HEK293 (cell line): Measurements from ENCODE around the gene LCN12.
A peak's percentile ranks its signal among the peaks of the same experiment; 100 is the strongest.

Source experiments
- CTCF ChIA-PET: fragments of 350-600 bp; formaldehyde crosslinking; extraction: SDS; loops from one replicate; lab custom pipeline; 2021; ENCODE audit warnings: antibody characterized with exemption; lab: Yijun Ruan, JAX
- POLR2A ChIA-PET: fragments of 300-600 bp; formaldehyde crosslinking; extraction: SDS; loops from one replicate; lab custom pipeline; 2020; ENCODE audit warnings: antibody characterized with exemption, inconsistent platforms; lab: Yijun Ruan, JAX
- H3K27ac ChIP-seq: fragments of 200-500 bp; sonication (Bioruptor generic); 2 replicates; pipeline ENCODE4 v1.5.1; 2014; ENCODE audit warnings: low read depth, low read length, control low read depth, inconsistent platforms; ENCODE audit errors: extremely low read depth
- H3K36me3 ChIP-seq, 2 experiments: fragments of 200-500 bp in 1 of 2; sonication (Bioruptor generic) in 1 of 2; 1 replicate in 1 of 2; 2 replicates in 1 of 2; pipeline ENCODE4 v1.5.1; 2014 to 2017; ENCODE audit warnings: inconsistent platforms in 2 of 2, low read length in 2 of 2; ENCODE audit not compliant: control insufficient read depth in 2 of 2, insufficient read depth in 1 of 2
- H3K4me1 ChIP-seq: fragments of 200-500 bp; sonication (Bioruptor generic); 2 replicates; pipeline ENCODE4 v1.5.1; 2014; ENCODE audit warnings: mild to moderate bottlenecking, low read length, inconsistent platforms; ENCODE audit not compliant: control insufficient read depth, insufficient read depth
- H3K4me3 ChIP-seq: 2 replicates; pipeline ENCODE4 v1.5.1; 2011; ENCODE audit warnings: low read depth, mild to moderate bottlenecking, control low read depth, low read length, moderate library complexity
- H3K9me3 ChIP-seq: fragments of 200-500 bp; sonication (Bioruptor generic); 2 replicates; pipeline ENCODE4 v1.5.1; 2014; ENCODE audit warnings: low read depth, low read length, inconsistent platforms; ENCODE audit not compliant: control insufficient read depth, insufficient read depth
- EGR2 ChIP-seq: fragments of 450-650 bp; formaldehyde crosslinking; IDR thresholded peaks from 2 replicates; pipeline ENCODE4 v1.5.1; 2016; ENCODE audit warnings: low read depth, missing biosample characterization, missing genetic modification characterization
- FEZF1 ChIP-seq: fragments of 450-650 bp; formaldehyde crosslinking; IDR thresholded peaks from 2 replicates; pipeline ENCODE4 v1.5.1; 2016; ENCODE audit warnings: missing biosample characterization, missing genetic modification characterization
- GFI1B ChIP-seq: fragments of 450-650 bp; formaldehyde crosslinking; IDR thresholded peaks from 2 replicates; pipeline ENCODE4 v1.5.1; 2016; ENCODE audit warnings: missing biosample characterization, missing genetic modification characterization
- GLIS1 ChIP-seq: fragments of 450-650 bp; formaldehyde crosslinking; IDR thresholded peaks from 2 replicates; pipeline ENCODE4 v1.5.1; 2016; ENCODE audit warnings: missing biosample characterization, missing genetic modification characterization
- KLF1 ChIP-seq: fragments of 450-650 bp; formaldehyde crosslinking; IDR thresholded peaks from 2 replicates; pipeline ENCODE4 v1.5.1; 2016; ENCODE audit warnings: missing biosample characterization, missing genetic modification characterization
- KLF7 ChIP-seq: fragments of 450-650 bp; formaldehyde crosslinking; IDR thresholded peaks from 2 replicates; pipeline ENCODE4 v1.5.1; 2016; ENCODE audit warnings: missing biosample characterization, missing genetic modification characterization, borderline replicate concordance
- MZF1 ChIP-seq: fragments of 450-650 bp; formaldehyde crosslinking; IDR thresholded peaks from 2 replicates; pipeline ENCODE4 v1.5.1; 2017; ENCODE audit warnings: missing biosample characterization, missing genetic modification characterization, borderline replicate concordance
- ZBTB8A ChIP-seq: fragments of 450-650 bp; formaldehyde crosslinking; IDR thresholded peaks from 2 replicates; pipeline ENCODE4 v1.5.1; 2016; ENCODE audit warnings: missing biosample characterization, missing genetic modification characterization
- ZFHX2 ChIP-seq: fragments of 450-650 bp; formaldehyde crosslinking; conservative IDR thresholded peaks from 2 replicates; pipeline ENCODE4 v1.5.1; 2016; ENCODE audit warnings: missing biosample characterization, missing genetic modification characterization
- ZFP37 ChIP-seq: fragments of 450-650 bp; formaldehyde crosslinking; IDR thresholded peaks from 2 replicates; pipeline ENCODE4 v1.5.1; 2016; ENCODE audit warnings: missing biosample characterization, missing genetic modification characterization
- ZIC2 ChIP-seq: fragments of 450-650 bp; formaldehyde crosslinking; IDR thresholded peaks from 2 replicates; pipeline ENCODE4 v1.5.1; 2016; ENCODE audit warnings: missing biosample characterization, missing genetic modification characterization
- ZNF341 ChIP-seq: fragments of 450-650 bp; formaldehyde crosslinking; IDR thresholded peaks from 2 replicates; pipeline ENCODE4; 2016; ENCODE audit warnings: low read depth, missing biosample characterization, missing genetic modification characterization
- ZNF366 ChIP-seq: fragments of 450-650 bp; formaldehyde crosslinking; conservative IDR thresholded peaks from 2 replicates; pipeline ENCODE4 v1.5.1; 2016; ENCODE audit warnings: missing biosample characterization, missing genetic modification characterization
- ZNF555 ChIP-seq: fragments of 450-650 bp; formaldehyde crosslinking; conservative IDR thresholded peaks from 2 replicates; pipeline ENCODE4 v1.5.1; 2017; ENCODE audit warnings: missing biosample characterization, mild to moderate bottlenecking, missing genetic modification characterization, inconsistent platforms
- ZNF658 ChIP-seq: fragments of 450-650 bp; formaldehyde crosslinking; IDR thresholded peaks from 2 replicates; pipeline ENCODE4; 2016; ENCODE audit warnings: missing biosample characterization, missing genetic modification characterization
- ZNF747 ChIP-seq: fragments of 450-650 bp; formaldehyde crosslinking; IDR thresholded peaks from 2 replicates; pipeline ENCODE4 v1.5.1; 2016; ENCODE audit warnings: missing biosample characterization, missing genetic modification characterization
- ZSCAN23 ChIP-seq: fragments of 450-650 bp; formaldehyde crosslinking; IDR thresholded peaks from 2 replicates; pipeline ENCODE4 v1.5.1; 2016; ENCODE audit warnings: missing biosample characterization, missing genetic modification characterization
- ZXDB ChIP-seq: fragments of 450-650 bp; formaldehyde crosslinking; IDR thresholded peaks from 2 replicates; pipeline ENCODE4 v1.5.1; 2016; ENCODE audit warnings: missing biosample characterization, missing genetic modification characterization
- TF ChIP-seq, protein P1 (sequence below): fragments of 450-650 bp; formaldehyde crosslinking; IDR thresholded peaks from 2 replicates; pipeline ENCODE4 v1.5.1; 2016; ENCODE audit warnings: missing biosample characterization, missing genetic modification characterization
- TF ChIP-seq, protein P2 (sequence below): fragments of 450-650 bp; formaldehyde crosslinking; IDR thresholded peaks from 2 replicates; pipeline ENCODE4 v1.5.1; 2016; ENCODE audit warnings: missing biosample characterization, missing genetic modification characterization
- TF ChIP-seq, protein P3 (sequence below): fragments of 450-650 bp; formaldehyde crosslinking; IDR thresholded peaks from 2 replicates; pipeline ENCODE4 v1.5.1; 2016; ENCODE audit warnings: missing biosample characterization, missing genetic modification characterization

The LCN12 gene

DNA sequence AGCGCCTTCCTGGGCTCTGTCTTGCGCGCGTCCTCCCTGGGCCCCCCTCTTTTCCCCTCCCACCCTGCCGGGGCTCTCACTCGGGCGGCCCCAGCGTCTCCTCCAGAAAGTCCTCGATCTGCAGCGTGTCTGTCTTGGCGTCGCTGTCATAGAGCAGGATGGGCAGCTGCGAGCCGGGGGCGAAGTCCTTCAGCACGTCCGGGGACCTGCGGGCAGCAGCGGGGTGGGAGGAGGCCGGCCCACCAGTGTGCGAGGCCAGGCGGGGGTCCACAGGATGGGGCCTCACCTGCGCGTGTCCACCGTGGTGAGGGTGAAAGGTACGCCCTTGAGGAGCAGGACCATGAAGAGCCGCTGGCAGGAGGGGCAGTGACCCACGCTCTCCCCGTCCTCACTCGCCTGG lies 43.3 kb downstream of the LCN12 start:
- H3K4me1 ChIP-seq = peaks cover 5% of the 10 kb centered on the region
- H3K27ac ChIP-seq = no peak overlapping the region
- peaks cover 0 to 18% of the 10 kb centered on the region in 2 experiments; a peak in 1 of 3 replicates for H3K36me3 ChIP-seq
- POLR2A ChIA-PET = interaction anchor here (0.8 to 1.6 kb wide), 8 partner anchors 9 to 103 kb away, joined by 3 to 8 read pairs (median 4); no protein-coding TSS in a partner anchor
- TF ChIP-seq ZNF366 (no peak), ZFHX2 (tag by site-specific recombination) (peak; percentile 58)
- TF ChIP-seq, all 188 proteins: peak for 1
- Histone ChIP-seq H3K9me3 (no peaks in the 10 kb centered on the region), H3K4me3 (no peak overlapping the region)
- CTCF ChIA-PET = interaction anchor here (1.4 to 5.4 kb wide), 4 partner anchors 34 to 208 kb away, joined by 3 to 38 read pairs (median 7); partner anchors contain the start of gene ABCA2

DNA sequence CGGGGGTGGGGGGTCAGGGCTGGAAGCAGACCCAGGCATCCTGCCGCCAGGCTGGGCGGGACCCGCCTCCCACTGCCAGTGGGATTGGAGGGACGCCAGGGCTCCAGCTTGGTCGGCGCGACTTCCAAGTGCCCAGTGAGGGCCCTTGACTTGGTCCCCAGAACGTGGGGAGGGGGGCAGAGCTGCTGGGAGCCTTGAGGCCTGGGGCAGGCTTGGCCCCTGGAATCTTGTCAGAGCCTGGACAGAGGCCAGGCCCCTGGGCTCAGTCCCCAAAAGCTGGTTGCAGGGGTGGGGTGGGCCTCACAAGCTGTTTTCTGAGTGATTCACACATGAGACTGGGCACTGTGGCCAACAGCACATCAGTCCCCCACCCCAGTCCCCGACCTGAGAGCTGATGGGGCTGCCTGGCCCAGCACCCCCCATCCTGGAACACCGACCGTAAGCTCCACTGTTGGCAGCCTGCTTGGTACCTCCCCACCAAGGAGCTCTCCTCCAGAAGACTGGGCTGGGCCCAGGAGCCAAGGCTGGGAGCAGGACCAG lies 43.8 kb downstream of the LCN12 start:
- Histone ChIP-seq H3K36me3 (peaks cover 0 to 18% of the 10 kb centered on the region in 2 experiments; a peak in 1 of 3 replicates), H3K4me3 (no peak overlapping the region), H3K9me3 (no peaks in the 10 kb centered on the region), H3K27ac (no peak overlapping the region), H3K4me1 (peaks cover 5% of the 10 kb centered on the region)
- CTCF ChIA-PET = interaction anchor here (0.7 to 5.4 kb wide), 5 partner anchors 34 to 208 kb away, joined by 3 to 38 read pairs (median 4); partner anchors contain the start of gene ABCA2
- POLR2A ChIA-PET = interaction anchor here (0.7 to 1.6 kb wide), 14 partner anchors 9 to 245 kb away, joined by 3 to 8 read pairs (median 4); partner anchors contain the start of gene TUBB4B
- peak; percentile 50 for TF ChIP-seq GLIS1
- no peak for TF ChIP-seq ZNF658 (tag by site-specific recombination)
- TF ChIP-seq, protein P1, sequence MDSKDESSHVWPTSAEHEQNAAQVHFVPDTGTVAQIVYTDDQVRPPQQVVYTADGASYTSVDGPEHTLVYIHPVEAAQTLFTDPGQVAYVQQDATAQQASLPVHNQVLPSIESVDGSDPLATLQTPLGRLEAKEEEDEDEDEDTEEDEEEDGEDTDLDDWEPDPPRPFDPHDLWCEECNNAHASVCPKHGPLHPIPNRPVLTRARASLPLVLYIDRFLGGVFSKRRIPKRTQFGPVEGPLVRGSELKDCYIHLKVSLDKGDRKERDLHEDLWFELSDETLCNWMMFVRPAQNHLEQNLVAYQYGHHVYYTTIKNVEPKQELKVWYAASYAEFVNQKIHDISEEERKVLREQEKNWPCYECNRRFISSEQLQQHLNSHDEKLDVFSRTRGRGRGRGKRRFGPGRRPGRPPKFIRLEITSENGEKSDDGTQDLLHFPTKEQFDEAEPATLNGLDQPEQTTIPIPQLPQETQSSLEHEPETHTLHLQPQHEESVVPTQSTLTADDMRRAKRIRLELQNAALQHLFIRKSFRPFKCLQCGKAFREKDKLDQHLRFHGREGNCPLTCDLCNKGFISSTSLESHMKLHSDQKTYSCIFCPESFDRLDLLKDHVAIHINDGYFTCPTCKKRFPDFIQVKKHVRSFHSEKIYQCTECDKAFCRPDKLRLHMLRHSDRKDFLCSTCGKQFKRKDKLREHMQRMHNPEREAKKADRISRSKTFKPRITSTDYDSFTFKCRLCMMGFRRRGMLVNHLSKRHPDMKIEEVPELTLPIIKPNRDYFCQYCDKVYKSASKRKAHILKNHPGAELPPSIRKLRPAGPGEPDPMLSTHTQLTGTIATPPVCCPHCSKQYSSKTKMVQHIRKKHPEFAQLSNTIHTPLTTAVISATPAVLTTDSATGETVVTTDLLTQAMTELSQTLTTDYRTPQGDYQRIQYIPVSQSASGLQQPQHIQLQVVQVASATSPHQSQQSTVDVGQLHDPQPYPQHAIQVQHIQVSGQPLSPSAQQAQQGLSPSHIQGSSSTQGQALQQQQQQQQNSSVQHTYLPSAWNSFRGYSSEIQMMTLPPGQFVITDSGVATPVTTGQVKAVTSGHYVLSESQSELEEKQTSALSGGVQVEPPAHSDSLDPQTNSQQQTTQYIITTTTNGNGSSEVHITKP (tag by site-specific recombination) = peak; percentile 57
- TF ChIP-seq ZXDB = 0 out of 2 replicates have a peak, but pooled peaks have one; percentile 23
- no peak for TF ChIP-seq MZF1
- peak; percentile 32 for TF ChIP-seq ZIC2 (tag by site-specific recombination)
- peak; percentile 63; the same call in 1 of the 2 replicates for TF ChIP-seq KLF1 (tag by site-specific recombination)
- TF ChIP-seq, protein P2, sequence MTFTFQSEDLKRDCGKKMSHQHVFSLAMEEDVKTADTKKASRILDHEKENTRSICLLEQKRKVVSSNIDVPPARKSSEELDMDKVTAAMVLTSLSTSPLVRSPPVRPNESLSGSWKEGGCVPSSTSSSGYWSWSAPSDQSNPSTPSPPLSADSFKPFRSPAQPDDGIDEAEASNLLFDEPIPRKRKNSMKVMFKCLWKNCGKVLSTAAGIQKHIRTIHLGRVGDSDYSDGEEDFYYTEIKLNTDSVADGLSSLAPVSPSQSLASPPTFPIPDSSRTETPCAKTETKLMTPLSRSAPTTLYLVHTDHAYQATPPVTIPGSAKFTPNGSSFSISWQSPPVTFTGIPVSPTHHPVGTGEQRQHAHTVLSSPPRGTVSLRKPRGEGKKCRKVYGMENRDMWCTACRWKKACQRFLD = no peak
- TF ChIP-seq GFI1B (tag by site-specific recombination) = no peak
- TF ChIP-seq ZBTB8A = peak; percentile 6; the same call in 1 of the 2 replicates
- TF ChIP-seq EGR2 (tag by site-specific recombination) = peak; percentile 41; the same call in 1 of the 2 replicates
- TF ChIP-seq, all 188 proteins: peak for 7

DNA sequence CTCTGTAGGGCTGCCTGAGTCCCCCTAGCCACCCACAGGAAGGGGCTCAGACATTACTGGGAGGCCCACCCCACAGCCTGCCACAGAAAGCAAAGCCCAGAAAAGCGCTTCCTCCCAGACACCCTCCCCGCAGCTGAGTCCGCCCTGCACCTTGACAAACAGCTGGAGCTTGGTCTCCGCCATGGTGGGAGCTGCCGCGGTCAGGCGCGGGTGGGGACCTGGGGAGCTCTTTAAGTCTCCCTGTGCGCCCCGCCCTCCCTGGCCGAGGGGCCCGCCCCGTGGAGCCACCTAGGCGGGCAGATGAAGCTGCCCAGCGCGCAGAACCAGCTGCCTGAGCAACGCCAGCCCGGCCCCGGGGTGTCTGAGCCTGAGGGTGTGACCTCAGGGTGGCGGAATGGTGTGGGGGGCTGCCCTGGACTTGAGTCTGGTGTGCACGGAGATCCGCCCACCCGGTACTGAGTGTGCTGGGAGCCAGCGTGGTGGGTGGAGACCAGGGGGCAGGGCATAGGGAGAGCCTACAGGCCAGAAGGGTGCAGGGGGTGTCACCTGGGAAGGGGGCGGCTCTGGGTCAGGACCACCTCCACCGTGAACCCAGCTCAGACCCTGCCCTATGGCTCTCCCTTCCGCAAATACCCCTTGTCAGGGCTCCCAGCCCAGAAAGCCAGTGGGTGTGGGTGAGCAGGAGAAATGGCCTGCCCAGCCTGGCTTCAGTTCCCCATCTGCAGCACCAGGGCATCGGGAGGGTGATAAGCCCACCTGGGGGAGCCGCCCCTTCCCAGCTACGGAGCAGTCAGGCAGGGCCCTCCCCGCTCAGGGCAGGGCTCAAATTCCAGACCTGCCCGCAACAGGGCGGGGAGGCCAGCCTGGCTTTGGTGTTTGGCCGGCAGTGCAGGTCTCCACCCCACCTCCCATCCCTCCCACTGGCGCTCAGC lies 44.6 kb downstream of the LCN12 start, which contains the start of gene CLIC3:
CLIC3 (minus strand) TSS at position 208 of the 932 bp plus-strand sequence; CDS start at position 183, 25 bp downstream.
- ChIA-PET CTCF (interaction anchor here (0.6 to 5.4 kb wide), 6 partner anchors 33 to 209 kb away, joined by 3 to 38 read pairs (median 4); partner anchors contain the start of gene ABCA2), POLR2A (interaction anchor here (0.7 to 1.6 kb wide), 15 partner anchors 10 to 244 kb away, joined by 3 to 8 read pairs (median 4); partner anchors contain the start of genes TRAF2 and TUBB4B)
- Histone ChIP-seq H3K4me1 (peaks cover 5% of the 10 kb centered on the region), H3K4me3 (no peak within 1 kb of the TSS), H3K9me3 (no peaks in the 10 kb centered on the region), H3K27ac (no peak within 1 kb of the TSS), H3K36me3 (peaks cover 0 to 18% of the 10 kb centered on the region in 2 experiments; a peak in 1 of 3 replicates)
- TF ChIP-seq ZNF341 (tag by site-specific recombination) (peak; percentile 72), ZNF555 (tag by site-specific recombination) (no peak), ZNF747 (no peak), ZSCAN23 (tag by site-specific recombination) (no peak), ZFP37 (tag by site-specific recombination) (no peak), FEZF1 (tag by site-specific recombination) (no peak), KLF7 (tag by site-specific recombination) (no peak), ZFHX2 (tag by site-specific recombination) (peak; percentile 93)
- TF ChIP-seq, protein P3, sequence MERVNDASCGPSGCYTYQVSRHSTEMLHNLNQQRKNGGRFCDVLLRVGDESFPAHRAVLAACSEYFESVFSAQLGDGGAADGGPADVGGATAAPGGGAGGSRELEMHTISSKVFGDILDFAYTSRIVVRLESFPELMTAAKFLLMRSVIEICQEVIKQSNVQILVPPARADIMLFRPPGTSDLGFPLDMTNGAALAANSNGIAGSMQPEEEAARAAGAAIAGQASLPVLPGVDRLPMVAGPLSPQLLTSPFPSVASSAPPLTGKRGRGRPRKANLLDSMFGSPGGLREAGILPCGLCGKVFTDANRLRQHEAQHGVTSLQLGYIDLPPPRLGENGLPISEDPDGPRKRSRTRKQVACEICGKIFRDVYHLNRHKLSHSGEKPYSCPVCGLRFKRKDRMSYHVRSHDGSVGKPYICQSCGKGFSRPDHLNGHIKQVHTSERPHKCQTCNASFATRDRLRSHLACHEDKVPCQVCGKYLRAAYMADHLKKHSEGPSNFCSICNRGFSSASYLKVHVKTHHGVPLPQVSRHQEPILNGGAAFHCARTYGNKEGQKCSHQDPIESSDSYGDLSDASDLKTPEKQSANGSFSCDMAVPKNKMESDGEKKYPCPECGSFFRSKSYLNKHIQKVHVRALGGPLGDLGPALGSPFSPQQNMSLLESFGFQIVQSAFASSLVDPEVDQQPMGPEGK = peak; percentile 73
